H1 (cell line): ENCODE measurements around the gene ELOF1. TPM values are rescaled to one million over a fixed set of nuclear protein-coding genes. Genes with fewer than 3 reads are reported as not detected.

Experiments
- CTBP2 ChIP-seq: IDR thresholded peaks from 2 replicates; pipeline ENCODE4 v1.7.0; 2011; ENCODE audit warnings: borderline replicate concordance, mild to moderate bottlenecking, moderate library complexity, mixed read lengths, low read length; ENCODE audit not compliant: insufficient read depth, insufficient read length
- EP300 ChIP-seq, 2 experiments: IDR thresholded peaks; 1 replicate in 1 of 2; 2 replicates in 1 of 2; pipeline ENCODE4 v1.6.1; 2011 to 2012; ENCODE audit warnings: low read depth in 2 of 2, low read length in 2 of 2, mild to moderate bottlenecking in 2 of 2, borderline replicate concordance in 1 of 2, inconsistent platforms in 1 of 2, moderate library complexity in 1 of 2
- GABPA ChIP-seq: IDR thresholded peaks from 2 replicates; pipeline ENCODE4 v1.6.1; 2011; ENCODE audit warnings: mild to moderate bottlenecking, low read length, moderate library complexity, borderline replicate concordance; ENCODE audit not compliant: insufficient read depth
- HDAC2 ChIP-seq, 2 experiments: fragments of 300-600 bp in 1 of 2; sonication (generic) in 1 of 2; IDR thresholded peaks; 2 replicates each; pipeline ENCODE4 v1.6.1; 2011 to 2012; ENCODE audit warnings: low read depth in 2 of 2, low read length in 2 of 2, mild to moderate bottlenecking in 2 of 2, moderate library complexity in 2 of 2, borderline replicate concordance in 1 of 2, inconsistent platforms in 1 of 2
- JUND ChIP-seq: IDR thresholded peaks from 2 replicates; pipeline ENCODE4 v1.6.1; 2011; ENCODE audit warnings: mild to moderate bottlenecking, improper control_type of control experiment, low read length
- MAFK ChIP-seq: IDR thresholded peaks from 2 replicates; pipeline ENCODE4 v1.6.1; 2012; ENCODE audit warnings: low read depth, mild to moderate bottlenecking, improper control_type of control experiment, low read length
- RNF2 ChIP-seq: fragments of 200-900, 300-1000 bp; sonication (generic); IDR thresholded peaks from 2 replicates; pipeline ENCODE4 v1.7.1; 2016; ENCODE audit warnings: borderline replicate concordance, low read depth, mild to moderate bottlenecking, antibody characterized with exemption, low read length; ENCODE audit not compliant: poor library complexity, severe bottlenecking; ENCODE audit errors: missing control alignments
- SIN3A ChIP-seq, 2 experiments: IDR thresholded peaks in 1 of 2; conservative IDR thresholded peaks in 1 of 2; 2 replicates each; pipeline ENCODE4 v1.6.1; 2011 to 2012; ENCODE audit warnings: low read length in 2 of 2, improper control_type of control experiment in 1 of 2, low read depth in 1 of 2, mild to moderate bottlenecking in 1 of 2
- TAF1 ChIP-seq: IDR thresholded peaks from 2 replicates; pipeline ENCODE4 v1.6.1; 2011; ENCODE audit warnings: mild to moderate bottlenecking, low read depth, low read length
- TCF12 ChIP-seq: IDR thresholded peaks from 2 replicates; pipeline ENCODE4 v1.6.1; 2011; ENCODE audit warnings: low read depth, mild to moderate bottlenecking, low read length
- ZNF274 ChIP-seq: IDR thresholded peaks from 2 replicates; pipeline ENCODE4 v1.7.0; 2012; ENCODE audit warnings: low read length, borderline replicate concordance; ENCODE audit errors: extremely low read depth
- polyA plus RNA-seq, 7 experiments: library from polyadenylated mRNA; depleted of rRNA in 3 of 7; stranded (reverse) in 5 of 7; unstranded in 2 of 7; fragments of >200 nt in 5 of 7; fragments of 200-250 nt in 2 of 7; gene quantifications; 1 replicate in 5 of 7; 2 replicates in 1 of 7; 4 replicates in 1 of 7; pipeline versions ENCODE4 v1.2.1 to v1.2.3, GENCODE V29; 2011 to 2013; ENCODE audit warnings: missing spikeins in 2 of 7, mixed read lengths in 2 of 7
- total RNA-seq: library from RNA; stranded (reverse); fragmentation: NEBNext Ultra II Directional; extraction: Animal tissue kit (Norgen Biotek cat#: 25700); gene quantifications from 2 replicates; pipeline ENCODE4 v1.2.1, GENCODE V29; 2021

Gene ELOF1
- total and polyA plus RNA-seq, 2 of the 8 experiments (the other 6 are each of a cell fraction or from before 2014, with no cell fraction given) = 84.2 to 101 TPM

GRCh38 chr19:11598103-11598483, 39.1 kb upstream of the ELOF1 start (continued):
- no peak for TF ChIP-seq TCF12
- no peak for TF ChIP-seq JUND
- TF ChIP-seq RNF2 = no peak
- no peak for TF ChIP-seq GABPA
- TF ChIP-seq EP300 (IDR thresholded peaks at IDR 0.05; ENCODE audit: borderline replicate concordance in 1 of 2, low read depth in 2 of 2, low read length in 2 of 2) = no peak
- no peak for TF ChIP-seq MAFK
- no peak for TF ChIP-seq SIN3A (conservative IDR thresholded peaks at IDR 0.05 in 1 of 2, IDR thresholded peaks at IDR 0.05 in 1 of 2; ENCODE audit: low read depth in 1 of 2, low read length in 2 of 2)
- TF ChIP-seq CTBP2 = no peak
- no peak for TF ChIP-seq ZNF274
- no peak for TF ChIP-seq HDAC2 (IDR thresholded peaks at IDR 0.05; ENCODE audit: borderline replicate concordance in 1 of 2, low read depth in 2 of 2, low read length in 2 of 2)
- no peak for TF ChIP-seq TAF1
- TF ChIP-seq, all 59 proteins: peak for 0
